Heart right ventricle (tissue), 16 donors: ENCODE data around the gene PLXNB2. TPM values are rescaled to one million over a fixed set of nuclear protein-coding genes. Genes with fewer than 3 reads are reported as not detected.

Experiments used
- ATAC-seq, 8 donors: fragments of 200-7000 bp; cut with Tn5 transposase; one replicate each; pipeline ENCODE4 v1.9.1; 2020; ENCODE audit warnings: mild to moderate bottlenecking in 8 of 8, moderate library complexity in 8 of 8, moderate number of reproducible peaks in 1 of 8
- DNase-seq, 2 donors: peaks; one replicate each; pipeline ENCODE4 v3.0.0-alpha.2; 2020
- H3K27ac ChIP-seq, 10 donors: fragments of 200-600 bp; sonication (generic) in 2 of 10; one replicate each; pipeline versions ENCODE4 v1.5.0 to v1.8.0; 2020 to 2022; ENCODE audit warnings: mild to moderate bottlenecking in 3 of 10
- H3K27me3 ChIP-seq, 7 donors: fragments of 200-600 bp; one replicate each; pipeline ENCODE4 v1.8.0; 2021 to 2022; ENCODE audit warnings: mild to moderate bottlenecking in 2 of 7
- H3K36me3 ChIP-seq, 9 donors: fragments of 200-600 bp; sonication (generic) in 1 of 9; one replicate each; pipeline versions ENCODE4 v1.5.0 to v1.8.0; 2020 to 2022; ENCODE audit warnings: mild to moderate bottlenecking in 2 of 9
- H3K4me1 ChIP-seq, 9 donors: fragments of 200-600 bp; sonication (generic) in 1 of 9; one replicate each; pipeline versions ENCODE4 v1.5.0 to v1.8.0; 2020 to 2022; ENCODE audit warnings: mild to moderate bottlenecking in 4 of 9
- H3K4me3 ChIP-seq, 10 donors: fragments of 200-600 bp; sonication (generic) in 2 of 10; one replicate each; pipeline versions ENCODE4 v1.5.0 to v1.8.0; 2020 to 2022; ENCODE audit warnings: mild to moderate bottlenecking in 7 of 10, moderate library complexity in 2 of 10
- H3K9me3 ChIP-seq, 11 donors: fragments of 200-600 bp in 10 of 11; sonication (generic) in 2 of 11; one replicate each; pipeline versions ENCODE4 v1.5.0 to v1.8.0; 2013 to 2022; ENCODE audit warnings: mild to moderate bottlenecking in 2 of 11, control low read depth in 1 of 11, moderate library complexity in 1 of 11
- CTCF ChIP-seq, 9 donors: fragments of 200-600 bp; sonication (generic) in 2 of 9; IDR thresholded peaks; one replicate each; pipeline versions ENCODE4 v1.5.0 to v1.8.0; 2021 to 2022; ENCODE audit warnings: antibody characterized with exemption in 9 of 9, mild to moderate bottlenecking in 5 of 9, moderate library complexity in 1 of 9
- WGBS, 2 donors: extraction: QIAGEN DNeasy Blood & Tissue Kit; methylation state at CpG; one replicate each; pipeline ENCODE4 v1.1.7; 2013; ENCODE audit warnings: inconsistent platforms in 1 of 2; 5-methylcytosine and 5-hydroxymethylcytosine counted together
- intact Hi-C, 10 donors: fragments of 100-400 bp; cut with DNase I; formaldehyde crosslinking; loops; one replicate each; pipeline versions ENCODE4 v1.11.1 to v1.14.2; 2022
- polyA plus RNA-seq, 2 donors: library from polyadenylated mRNA; stranded (reverse); fragments of 200-250 nt; gene quantifications; one replicate each; pipeline ENCODE4 v1.2.3, GENCODE V29; 2013
- total RNA-seq, 10 donors: library from RNA; stranded (reverse); fragmentation: NEBNext Ultra II Directional in 3 of 10; extraction: Animal tissue kit (Norgen Biotek cat#: 25700) in 3 of 10; gene quantifications; one replicate each; pipeline versions ENCODE4 v1.2.1 to v1.2.4, GENCODE V29; 2021 to 2023
- donor health status: Arrhythmogenic right ventricular cardiomyopathy.
- donor health status: ischemic (EF 13 %, LVEDD 7.1; RV severe dilation, severe dysfunction).
- donor health status: healthy with polysubstance abuse.
- donor health status: DM: no; HTN: yes; CAD: no.
- donor health status: DM: no; HTN: no; CAD: no.
- donor health status: ischemic (EF 25% LVEDD 6.9; RV normal size, moderate dysfunction).
- donor health status: ischemic (EF 25% LVEDD 5.7; RV mildly dilated, moderate dysfunction).
- donor health status: healthy.
- donor health status: DM: yes; HTN: yes; CAD: no.
- donor health status: Ischemic cardiomyopathy.
- donor health status: ischemic (EF 35%, LVEDD 5.7; RV mildly dilated, moderate dysfunction).
- donor health status: nonischemic (EF 11% LVEDD 7.7; RV severe dilation, severe dysfunction).
- donor health status: DM: yes; HTN: yes; CAD: no.
- donor health status: PGD.
- donor health status: ischemic (EF 29% LVEDD 5.4; RV normal size, mild dysfunction).
- donor health status: nonischemic (EF 23%, LVEDD 6.1; RV moderate dilation, normal function).

Gene PLXNB2
- total and polyA plus RNA-seq, 12 donors = 33.5 to 101 (median 57.8) TPM

- peaks cover 0 to 16% (median 5%) of the 10 kb centered on the region in 9 donors for H3K4me1 ChIP-seq
- H3K36me3 ChIP-seq = no peaks in the 10 kb centered on the region
- DNase-seq (no peak), ATAC-seq (no peak)
- no peak overlapping the region for H3K27ac ChIP-seq
- TF ChIP-seq CTCF (IDR thresholded peaks at IDR 0.05) = no peak
- intact Hi-C loops = no loop called here
- no peaks in the 10 kb centered on the region for H3K27me3 ChIP-seq
- 88 to 95% methylated on average over 7 of the region's 7 CpGs for WGBS, 2 donors
- no peaks in the 10 kb centered on the region for H3K9me3 ChIP-seq
- H3K4me3 ChIP-seq = no peak overlapping the region
Observed at GRCh38 chr22:50317674-50318073, 10.2 kb upstream of the PLXNB2 start.

- no peak for DNase-seq
- no peaks in the 10 kb centered on the region for H3K27me3 ChIP-seq
- H3K4me1 ChIP-seq = peaks cover 0 to 16% (median 5%) of the 10 kb centered on the region in 9 donors
- no peak overlapping the region for H3K4me3 ChIP-seq
- no peak for TF ChIP-seq CTCF (IDR thresholded peaks at IDR 0.05)
- ATAC-seq = no peak
- no peaks in the 10 kb centered on the region for H3K9me3 ChIP-seq
- H3K36me3 ChIP-seq = no peaks in the 10 kb centered on the region
- H3K27ac ChIP-seq = no peak overlapping the region
- intact Hi-C loops = no loop called here
- WGBS, 2 donors = 95% methylated on average over 9 of the region's 9 CpGs
Observed at GRCh38 chr22:50317178-50317577, 9.7 kb upstream of the PLXNB2 start.

- Histone ChIP-seq H3K36me3 (no peaks in the 10 kb centered on the region), H3K27ac (no peak overlapping the region), H3K4me1 (peaks cover 0 to 16% (median 5%) of the 10 kb centered on the region in 9 donors), H3K4me3 (no peak overlapping the region), H3K9me3 (no peaks in the 10 kb centered on the region), H3K27me3 (no peaks in the 10 kb centered on the region)
- no peak for TF ChIP-seq CTCF (IDR thresholded peaks at IDR 0.05)
- WGBS, 2 donors = 87 to 92% methylated on average over 29 of the region's 45 CpGs
- ATAC-seq = no peak
- DNase-seq = no peak
- intact Hi-C loops = no loop called here
Observed at GRCh38 chr22:50316114-50317065, 8.9 kb upstream of the PLXNB2 start.

GRCh38 chr22:50315289-50316113, 8.1 kb upstream of the PLXNB2 start:
- no peak for ATAC-seq
- 93% methylated on average over 18 of the region's 18 CpGs for WGBS, 2 donors
- intact Hi-C loops = no loop called here

More at GRCh38 chr22:50315289-50316113, 8.1 kb upstream of the PLXNB2 start:
- H3K4me3 ChIP-seq = no peak overlapping the region
- H3K4me1 ChIP-seq = peaks cover 0 to 16% (median 5%) of the 10 kb centered on the region in 9 donors
- no peak for TF ChIP-seq CTCF (IDR thresholded peaks at IDR 0.05)
- H3K9me3 ChIP-seq = no peaks in the 10 kb centered on the region
- no peak for DNase-seq
- H3K36me3 ChIP-seq = no peaks in the 10 kb centered on the region
- no peak overlapping the region for H3K27ac ChIP-seq
- H3K27me3 ChIP-seq = no peaks in the 10 kb centered on the region
